ENCODE data around the gene PTGS2.

The PTGS2 gene

GRCh38 chr1:186636786-186637185 lies 43.4 kb downstream of the PTGS2 start:
- TF ChIP-seq, protein P1, sequence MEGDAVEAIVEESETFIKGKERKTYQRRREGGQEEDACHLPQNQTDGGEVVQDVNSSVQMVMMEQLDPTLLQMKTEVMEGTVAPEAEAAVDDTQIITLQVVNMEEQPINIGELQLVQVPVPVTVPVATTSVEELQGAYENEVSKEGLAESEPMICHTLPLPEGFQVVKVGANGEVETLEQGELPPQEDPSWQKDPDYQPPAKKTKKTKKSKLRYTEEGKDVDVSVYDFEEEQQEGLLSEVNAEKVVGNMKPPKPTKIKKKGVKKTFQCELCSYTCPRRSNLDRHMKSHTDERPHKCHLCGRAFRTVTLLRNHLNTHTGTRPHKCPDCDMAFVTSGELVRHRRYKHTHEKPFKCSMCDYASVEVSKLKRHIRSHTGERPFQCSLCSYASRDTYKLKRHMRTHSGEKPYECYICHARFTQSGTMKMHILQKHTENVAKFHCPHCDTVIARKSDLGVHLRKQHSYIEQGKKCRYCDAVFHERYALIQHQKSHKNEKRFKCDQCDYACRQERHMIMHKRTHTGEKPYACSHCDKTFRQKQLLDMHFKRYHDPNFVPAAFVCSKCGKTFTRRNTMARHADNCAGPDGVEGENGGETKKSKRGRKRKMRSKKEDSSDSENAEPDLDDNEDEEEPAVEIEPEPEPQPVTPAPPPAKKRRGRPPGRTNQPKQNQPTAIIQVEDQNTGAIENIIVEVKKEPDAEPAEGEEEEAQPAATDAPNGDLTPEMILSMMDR (IDR thresholded peaks at IDR 0.05; ENCODE audit: extremely low read depth, insufficient read depth, missing control alignments), result no peak
- DNase-seq (ENCODE audit: low spot score), result no peak
- in situ Hi-C loops (cut with MboI; ENCODE audit: low pct_unique_long_range_greater_than_20kb, low sequenced_read_pairs, unreplicated experiment), result no loop called here

GRCh38 chr1:186634511-186634910 lies 45.7 kb downstream of the PTGS2 start:
- in situ Hi-C loops (cut with MboI; ENCODE audit: low pct_unique_long_range_greater_than_20kb, low sequenced_read_pairs, unreplicated experiment), result no loop called here
- TF ChIP-seq, protein P1 (IDR thresholded peaks at IDR 0.05; ENCODE audit: extremely low read depth, insufficient read depth, missing control alignments), result no peak
- DNase-seq (ENCODE audit: low spot score), result no peak

DNA sequence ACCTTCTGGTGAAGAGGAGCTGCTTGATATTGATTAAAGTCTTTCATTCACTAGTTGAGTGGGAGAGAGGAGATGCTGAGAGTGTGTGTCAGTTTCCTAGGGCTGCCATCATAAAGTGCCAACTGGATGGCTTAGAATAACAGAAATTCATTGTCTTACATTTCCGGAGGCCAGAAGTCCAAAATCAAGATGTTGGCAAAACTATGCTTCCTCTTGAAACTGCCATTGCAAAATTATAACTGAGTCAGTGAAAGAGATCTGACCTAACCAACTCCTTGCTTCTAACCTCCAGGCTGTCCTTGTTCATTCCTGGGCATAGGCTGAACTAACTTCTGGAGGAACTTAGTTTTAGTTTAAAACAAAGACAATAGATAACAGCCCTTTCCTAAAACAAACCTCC lies 47.1 kb downstream of the PTGS2 start:
- no peak for DNase-seq (ENCODE audit: low spot score)
- TF ChIP-seq, protein P1 (IDR thresholded peaks at IDR 0.05; ENCODE audit: extremely low read depth, insufficient read depth, missing control alignments), result no peak
- in situ Hi-C loops (cut with MboI; ENCODE audit: low pct_unique_long_range_greater_than_20kb, low sequenced_read_pairs, unreplicated experiment), result no loop called here

DNA sequence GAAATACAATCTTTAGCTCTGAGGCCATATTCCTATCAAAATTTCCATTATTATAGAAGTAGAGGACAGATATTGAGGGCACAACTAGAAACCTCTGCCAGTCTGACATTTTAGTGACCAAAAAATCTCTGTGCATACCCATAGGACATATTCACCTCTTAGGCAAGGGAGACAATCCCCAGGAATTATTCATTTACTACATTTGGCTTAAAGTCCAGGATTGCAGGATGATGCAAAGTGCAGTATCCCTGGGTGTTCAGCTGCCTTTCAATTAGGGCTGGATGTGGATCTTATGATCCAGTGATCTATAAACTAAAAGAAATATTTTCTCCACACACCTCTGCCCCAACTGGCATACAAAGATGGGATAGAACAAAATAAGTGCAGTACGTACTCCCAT lies 50.9 kb downstream of the PTGS2 start:
- in situ Hi-C loops (cut with MboI; ENCODE audit: low pct_unique_long_range_greater_than_20kb, low sequenced_read_pairs, unreplicated experiment), result no loop called here
- DNase-seq (ENCODE audit: low spot score), result no peak
- TF ChIP-seq, protein P1 (IDR thresholded peaks at IDR 0.05; ENCODE audit: extremely low read depth, insufficient read depth, missing control alignments), result no peak

DNA sequence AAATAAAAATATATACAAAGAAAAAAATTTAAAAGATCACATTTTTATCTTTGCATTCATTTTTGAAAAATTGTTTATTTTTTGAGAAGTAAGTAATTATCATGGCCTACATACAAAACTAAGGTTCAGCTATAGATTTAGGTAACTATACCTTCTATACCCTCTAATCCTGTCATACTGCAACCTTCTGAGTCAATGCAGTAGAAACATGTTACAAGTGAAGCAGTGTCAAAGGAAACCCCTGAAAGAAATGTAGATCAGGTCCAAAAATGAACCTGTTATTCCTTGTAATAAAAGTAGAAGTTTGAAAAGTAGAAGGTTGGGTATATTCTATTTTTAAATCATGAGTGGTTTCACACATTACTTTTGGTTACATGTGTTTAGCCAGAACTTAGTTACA lies 51.3 kb downstream of the PTGS2 start:
- no peak for DNase-seq (ENCODE audit: low spot score)
- in situ Hi-C loops (cut with MboI; ENCODE audit: low pct_unique_long_range_greater_than_20kb, low sequenced_read_pairs, unreplicated experiment), result no loop called here
- TF ChIP-seq, protein P1 (IDR thresholded peaks at IDR 0.05; ENCODE audit: extremely low read depth, insufficient read depth, missing control alignments), result no peak

GRCh38 chr1:186627019-186627418 lies 53.2 kb downstream of the PTGS2 start:
- TF ChIP-seq, protein P1 (IDR thresholded peaks at IDR 0.05; ENCODE audit: extremely low read depth, insufficient read depth, missing control alignments), result no peak
- in situ Hi-C loops (cut with MboI; ENCODE audit: low pct_unique_long_range_greater_than_20kb, low sequenced_read_pairs, unreplicated experiment), result no loop called here
- no peak for DNase-seq (ENCODE audit: low spot score)

Data from GM13977 (cell line).